CD4-positive, alpha-beta T cell (primary cell): ENCODE data around the gene ADGRA1. TPM values are rescaled to one million over a fixed set of nuclear protein-coding genes. Genes with fewer than 3 reads are reported as not detected.

ENCODE experiments used
- ATAC-seq: fragments of 200-7000 bp; cut with Tn5 transposase; one replicate; pipeline ENCODE4 v1.10.0; 2022; ENCODE audit warnings: mild to moderate bottlenecking; ENCODE audit not compliant: poor library complexity
- CTCF ChIA-PET: fragments of 350-600 bp; sonication (Branson Sonifier 250); formaldehyde crosslinking; loops from one replicate; lab custom pipeline; 2021; ENCODE audit warnings: antibody characterized with exemption, inconsistent platforms; lab: Charles Lee
- POLR2A ChIA-PET: fragments of 350-600 bp; sonication (Branson Sonifier 250); formaldehyde crosslinking; loops from one replicate; lab custom pipeline; 2021; ENCODE audit warnings: antibody characterized with exemption, inconsistent platforms; lab: Charles Lee
- DNase-seq, 14 experiments: peaks; one replicate each; pipeline ENCODE4 v3.0.0-alpha.2; 2013 to 2020; ENCODE audit warnings: mixed read lengths in 2 of 14
- H3K27ac ChIP-seq, 2 donors: one replicate each; pipeline versions ENCODE4 v1.5.1 to v1.7.0; 2013; ENCODE audit warnings: low read length in 2 of 2, low read depth in 1 of 2, mild to moderate bottlenecking in 1 of 2
- H3K27me3 ChIP-seq, 2 experiments: 1 replicate in 1 of 2; 2 replicates in 1 of 2; pipeline versions ENCODE4 v1.6.1 to v1.7.0; 2013; ENCODE audit warnings: low read length in 2 of 2, control low read depth in 1 of 2, mild to moderate bottlenecking in 1 of 2, moderate library complexity in 1 of 2; ENCODE audit not compliant: insufficient read depth in 2 of 2, control insufficient read depth in 1 of 2
- H3K36me3 ChIP-seq: one replicate; pipeline ENCODE4 v1.6.1; 2013; ENCODE audit warnings: low read length, control low read depth; ENCODE audit not compliant: insufficient read depth
- H3K4me1 ChIP-seq: one replicate; pipeline ENCODE4 v1.6.1; 2013; ENCODE audit warnings: low read length, control low read depth; ENCODE audit not compliant: insufficient read depth
- H3K4me3 ChIP-seq: one replicate; pipeline ENCODE4 v1.5.1; 2013; ENCODE audit warnings: mild to moderate bottlenecking, low read length, moderate library complexity
- H3K9me3 ChIP-seq, 2 experiments: 1 replicate in 1 of 2; 2 replicates in 1 of 2; pipeline versions ENCODE4 v1.6.1 to v1.7.0; 2013; ENCODE audit warnings: low read length in 2 of 2, mild to moderate bottlenecking in 2 of 2, control low read depth in 1 of 2, moderate library complexity in 1 of 2; ENCODE audit not compliant: control insufficient read depth in 1 of 2, insufficient read depth in 1 of 2
- H3K27ac Mint-ChIP-seq: one replicate; pipeline ENCODE4 v1.8.0; 2020; ENCODE audit warnings: mixed read lengths
- H3K27me3 Mint-ChIP-seq: one replicate; pipeline ENCODE4 v1.8.0; 2021; ENCODE audit warnings: mixed read lengths
- H3K36me3 Mint-ChIP-seq: one replicate; pipeline ENCODE4 v1.8.0; 2021; ENCODE audit warnings: low read depth, mixed read lengths
- H3K4me1 Mint-ChIP-seq: one replicate; pipeline ENCODE4 v1.8.0; 2021; ENCODE audit warnings: low read depth, mixed read lengths
- H3K4me3 Mint-ChIP-seq: one replicate; pipeline ENCODE4 v1.8.0; 2020; ENCODE audit warnings: mild to moderate bottlenecking, mixed read lengths
- H3K9me3 Mint-ChIP-seq: one replicate; pipeline ENCODE4 v1.8.0; 2020; ENCODE audit warnings: mixed read lengths
- CTCF ChIP-seq: fragments of 200-600 bp; IDR thresholded peaks from one replicate; pipeline ENCODE4 v1.8.0; 2022; ENCODE audit warnings: antibody characterized with exemption, mild to moderate bottlenecking
- intact Hi-C, 2 experiments: fragments of 100-400 bp; cut with DNase I in 1 of 2; cut with micrococcal nuclease in 1 of 2; formaldehyde crosslinking; loops; one replicate each; pipeline versions ENCODE4 v1.15.1 to v1.9.0; 2023 to 2025; cut with DNase I, micrococcal nuclease
- total RNA-seq, 174 experiments: library from RNA in 2 of 174; stranded (reverse) in 2 of 174; gene quantifications; one replicate each; pipeline ENCODE4 v1.2.3 and lab custom pipeline; 2021 to 2026

ADGRA1 gene
- total RNA-seq, 2 experiments from 2014 or later: not detected

DNA sequence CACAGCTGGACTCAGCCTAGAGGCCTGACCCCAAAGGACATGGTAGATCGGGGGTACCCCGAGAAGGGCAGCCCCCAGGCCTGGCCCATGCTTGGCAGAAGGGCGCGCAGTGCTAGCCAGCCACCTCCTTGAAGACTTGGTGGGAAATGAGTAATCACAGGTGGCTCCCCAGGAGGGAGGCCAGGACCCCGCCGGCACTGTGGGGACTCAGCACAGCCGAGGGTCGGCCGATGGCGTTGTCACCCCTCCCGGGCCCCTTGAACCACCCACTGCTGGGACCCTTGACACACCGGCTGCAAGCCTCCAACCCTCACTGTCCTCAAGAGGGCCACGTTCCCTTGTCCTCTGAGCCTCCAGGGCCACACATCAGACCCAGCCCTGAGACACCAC, 27.7 kb downstream of the ADGRA1 start:
- H3K4me3 Mint-ChIP-seq: no peak overlapping the region
- no peaks in the 10 kb centered on the region for H3K4me1 Mint-ChIP-seq
- DNase-seq (no peak), ATAC-seq (no peak)
- ChIA-PET POLR2A (no interaction called here), CTCF (no interaction called here)
- peaks cover 4% of the 10 kb centered on the region for H3K27me3 Mint-ChIP-seq
- no peak for TF ChIP-seq CTCF
- Histone ChIP-seq H3K36me3 (no peaks in the 10 kb centered on the region), H3K9me3 (peaks cover 0 to 46% of the 10 kb centered on the region in 2 experiments), H3K4me3 (no peak overlapping the region), H3K27ac (no peak overlapping the region), H3K4me1 (no peaks in the 10 kb centered on the region), H3K27me3 (peaks cover 0 to 6% of the 10 kb centered on the region in 2 experiments)
- H3K9me3 Mint-ChIP-seq: no peaks in the 10 kb centered on the region
- no peaks in the 10 kb centered on the region for H3K36me3 Mint-ChIP-seq
- no peak overlapping the region for H3K27ac Mint-ChIP-seq
- intact Hi-C loops: no loop called here

GRCh38 chr10:133115976-133116375, 28.3 kb downstream of the ADGRA1 start:
- intact Hi-C loops: no loop called here
- H3K27ac ChIP-seq: no peak overlapping the region
- no peak overlapping the region for H3K4me3 ChIP-seq
- TF ChIP-seq CTCF: no peak
- no peak for DNase-seq
- no peaks in the 10 kb centered on the region for H3K9me3 Mint-ChIP-seq
- no peak overlapping the region for H3K27ac Mint-ChIP-seq
- H3K4me1 Mint-ChIP-seq: no peaks in the 10 kb centered on the region
- peaks cover 4% of the 10 kb centered on the region for H3K27me3 Mint-ChIP-seq
- no peak overlapping the region for H3K4me3 Mint-ChIP-seq
- no peaks in the 10 kb centered on the region for H3K4me1 ChIP-seq
- H3K36me3 ChIP-seq: no peaks in the 10 kb centered on the region
- peaks cover 0 to 6% of the 10 kb centered on the region in 2 experiments for H3K27me3 ChIP-seq
- peaks cover 0 to 46% of the 10 kb centered on the region in 2 experiments for H3K9me3 ChIP-seq
- ChIA-PET POLR2A (no interaction called here), CTCF (no interaction called here)
- no peaks in the 10 kb centered on the region for H3K36me3 Mint-ChIP-seq
- no peak for ATAC-seq

DNA sequence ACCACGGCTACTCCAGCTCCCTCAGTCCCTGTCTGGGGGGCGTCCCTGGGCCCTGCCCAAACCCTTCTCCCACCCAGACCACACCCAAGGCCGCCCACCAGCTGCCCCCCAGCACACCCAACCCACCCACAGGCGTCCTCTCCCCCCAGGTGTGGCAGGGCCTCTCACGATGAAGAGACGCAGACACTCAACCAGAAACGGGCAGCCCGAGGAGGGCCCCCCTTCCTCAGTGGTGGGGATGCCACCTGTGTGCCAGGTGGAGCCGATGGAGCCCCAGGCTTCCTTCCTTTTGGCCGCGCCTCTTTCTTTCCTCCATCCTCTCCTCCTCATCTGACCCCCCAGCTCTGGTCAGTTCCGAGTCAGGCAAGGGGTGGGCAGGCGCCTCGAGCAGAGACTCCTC, 28.7 kb downstream of the ADGRA1 start:
- CTCF ChIA-PET: no interaction called here
- no peak for TF ChIP-seq CTCF
- Histone ChIP-seq H3K27me3 (peaks cover 0 to 6% of the 10 kb centered on the region in 2 experiments), H3K36me3 (no peaks in the 10 kb centered on the region), H3K4me3 (no peak overlapping the region), H3K9me3 (peaks cover 0 to 46% of the 10 kb centered on the region in 2 experiments), H3K27ac (no peak overlapping the region), H3K4me1 (no peaks in the 10 kb centered on the region)
- H3K4me1 Mint-ChIP-seq: no peaks in the 10 kb centered on the region
- H3K4me3 Mint-ChIP-seq: no peak overlapping the region
- no peak overlapping the region for H3K27ac Mint-ChIP-seq
- intact Hi-C loops: no loop called here
- peaks cover 4% of the 10 kb centered on the region for H3K27me3 Mint-ChIP-seq
- H3K9me3 Mint-ChIP-seq: no peaks in the 10 kb centered on the region
- POLR2A ChIA-PET: no interaction called here
- ATAC-seq: no peak
- no peak for DNase-seq
- no peaks in the 10 kb centered on the region for H3K36me3 Mint-ChIP-seq
